ENCODE measurements around the gene PIAS2.

- no peak for TF ChIP-seq CTCF (IDR thresholded peaks at IDR 0.05; ENCODE audit: low read depth, low read length)
- no peak for TF ChIP-seq EZH2phosphoT487 (IDR thresholded peaks at IDR 0.05; ENCODE audit: low read depth)
Observed at GRCh38 chr18:46903406-46903805, 13.9 kb downstream of the PIAS2 start.
